ENCODE measurements around the gene NKG7. TPM values are rescaled to one million over a fixed set of nuclear protein-coding genes. Genes with fewer than 3 reads are reported as not detected.

NKG7 gene
- total and polyA plus RNA-seq, 8 donors, result 0.56 to 2.1 (median 1.0) TPM; not detected in 2

GRCh38 chr19:51326216-51327065 lies 46.0 kb downstream of the NKG7 start:
- peaks cover 0 to 13% (median 3%) of the 10 kb centered on the region in 4 donors for H3K27me3 ChIP-seq
- H3K9me3 ChIP-seq, result no peaks in the 10 kb centered on the region
- H3K36me3 ChIP-seq, result no peaks in the 10 kb centered on the region
- no peak for FAIRE-seq
- H3K27ac ChIP-seq, result no peak overlapping the region
- WGBS, 2 donors, result 12 to 13% methylated on average over 30 to 36 of the region's 36 CpGs
- H3K4me1 ChIP-seq, result peaks cover 0 to 4% (median 0%) of the 10 kb centered on the region in 3 donors
- no peak for TF ChIP-seq CTCF (IDR thresholded peaks at IDR 0.05)
- intact Hi-C loops (cut with DNase I), result no loop called here
- no peak for DNase-seq
- ATAC-seq, result no peak
- no peak overlapping the region for H3K4me3 ChIP-seq

- FAIRE-seq (no peak), DNase-seq (no peak), ATAC-seq (no peak)
- Histone ChIP-seq H3K27ac (no peak overlapping the region), H3K4me1 (peaks cover 0 to 4% (median 0%) of the 10 kb centered on the region in 3 donors), H3K27me3 (peaks cover 0 to 13% (median 3%) of the 10 kb centered on the region in 4 donors), H3K9me3 (no peaks in the 10 kb centered on the region), H3K4me3 (no peak overlapping the region), H3K36me3 (no peaks in the 10 kb centered on the region)
- TF ChIP-seq CTCF (IDR thresholded peaks at IDR 0.05), result no peak
- intact Hi-C loops (cut with DNase I), result no loop called here
- WGBS, 2 donors, result 57 to 69% methylated on average over 24 to 26 of the region's 26 CpGs
Measured at GRCh38 chr19:51325161-51325976, 47.1 kb downstream of the NKG7 start.

- DNase-seq, result no peak
- Histone ChIP-seq H3K36me3 (no peaks in the 10 kb centered on the region), H3K4me3 (no peak overlapping the region), H3K27me3 (peaks cover 0 to 13% (median 3%) of the 10 kb centered on the region in 4 donors), H3K27ac (no peak overlapping the region), H3K4me1 (peaks cover 0 to 4% (median 0%) of the 10 kb centered on the region in 3 donors), H3K9me3 (no peaks in the 10 kb centered on the region)
- intact Hi-C loops (cut with DNase I), result no loop called here
- 48 to 56% methylated on average over 6 of the region's 6 CpGs for WGBS, 2 donors
- TF ChIP-seq CTCF (IDR thresholded peaks at IDR 0.05), result no peak
- no peak for FAIRE-seq
- no peak for ATAC-seq
Measured at GRCh38 chr19:51324167-51324481, 48.3 kb downstream of the NKG7 start.

GRCh38 chr19:51323481-51324166 lies 48.8 kb downstream of the NKG7 start:
- no peak for DNase-seq
- Histone ChIP-seq H3K9me3 (no peaks in the 10 kb centered on the region), H3K27ac (no peak overlapping the region), H3K36me3 (no peaks in the 10 kb centered on the region), H3K4me1 (peaks cover 0 to 4% (median 0%) of the 10 kb centered on the region in 3 donors), H3K4me3 (no peak overlapping the region), H3K27me3 (peaks cover 0 to 10% (median 3%) of the 10 kb centered on the region in 4 donors)
- no peak for ATAC-seq
- FAIRE-seq, result no peak
- intact Hi-C loops (cut with DNase I), result no loop called here
- 54 to 69% methylated on average over 29 of the region's 29 CpGs for WGBS, 2 donors
- no peak for TF ChIP-seq CTCF (IDR thresholded peaks at IDR 0.05)
